Activated CD4-positive, alpha-beta T cell treated with anti-CD3 and anti-CD28 coated beads for 24 hours (primary cell): ENCODE measurements around the gene TPD52L1.
"Not testable (repeated sequence)": the region's sequence is repeated elsewhere in the genome, so short reads cannot be mapped to it uniquely, and the experiment has no call there.

Experiments
- DNase-seq, 2 donors: peaks; one replicate each; pipeline ENCODE4 v3.0.0-alpha.2; 2020; ENCODE audit warnings: low read depth in 2 of 2

TPD52L1 gene

DNA sequence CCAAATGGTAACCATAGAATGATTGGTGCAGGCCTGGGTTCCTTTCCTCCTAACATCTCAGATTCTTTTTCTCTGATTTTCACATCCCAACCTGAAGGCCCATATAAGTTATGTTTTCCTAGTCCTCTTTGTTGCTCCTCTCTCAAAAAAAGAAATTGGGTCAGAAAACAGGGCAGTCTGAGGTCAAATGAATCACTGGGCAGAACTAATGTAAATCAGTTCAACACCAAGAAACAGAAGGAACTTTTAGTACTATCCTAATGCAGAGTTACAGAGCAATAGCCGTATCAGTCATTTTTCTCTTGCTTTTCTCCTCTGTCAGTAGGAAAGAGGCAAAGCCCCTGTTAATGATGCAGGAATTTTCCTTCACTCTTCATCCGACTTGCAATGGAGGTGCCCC lies 11.0 kb upstream of the TPD52L1 start:
- DNase-seq: no peak

DNA sequence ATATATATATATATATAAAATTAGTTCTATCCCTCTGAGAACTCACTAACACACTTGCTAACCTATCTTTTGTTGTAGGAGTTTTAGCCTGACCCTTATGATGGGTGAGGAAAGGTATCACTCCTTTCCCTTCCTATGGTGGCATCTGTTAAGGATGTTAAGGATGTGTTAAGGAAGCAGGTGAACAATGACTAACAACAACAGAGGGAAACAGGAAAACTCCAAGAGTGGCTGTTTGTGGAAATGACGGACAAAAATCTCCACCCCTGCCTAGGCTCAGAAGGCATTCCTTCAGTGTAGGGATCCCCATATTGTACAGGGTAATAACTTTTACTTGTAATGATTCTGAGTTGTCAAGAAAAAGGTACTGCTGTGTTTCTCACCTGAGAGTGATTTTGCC lies 8.8 kb upstream of the TPD52L1 start:
- no peak for DNase-seq

DNA sequence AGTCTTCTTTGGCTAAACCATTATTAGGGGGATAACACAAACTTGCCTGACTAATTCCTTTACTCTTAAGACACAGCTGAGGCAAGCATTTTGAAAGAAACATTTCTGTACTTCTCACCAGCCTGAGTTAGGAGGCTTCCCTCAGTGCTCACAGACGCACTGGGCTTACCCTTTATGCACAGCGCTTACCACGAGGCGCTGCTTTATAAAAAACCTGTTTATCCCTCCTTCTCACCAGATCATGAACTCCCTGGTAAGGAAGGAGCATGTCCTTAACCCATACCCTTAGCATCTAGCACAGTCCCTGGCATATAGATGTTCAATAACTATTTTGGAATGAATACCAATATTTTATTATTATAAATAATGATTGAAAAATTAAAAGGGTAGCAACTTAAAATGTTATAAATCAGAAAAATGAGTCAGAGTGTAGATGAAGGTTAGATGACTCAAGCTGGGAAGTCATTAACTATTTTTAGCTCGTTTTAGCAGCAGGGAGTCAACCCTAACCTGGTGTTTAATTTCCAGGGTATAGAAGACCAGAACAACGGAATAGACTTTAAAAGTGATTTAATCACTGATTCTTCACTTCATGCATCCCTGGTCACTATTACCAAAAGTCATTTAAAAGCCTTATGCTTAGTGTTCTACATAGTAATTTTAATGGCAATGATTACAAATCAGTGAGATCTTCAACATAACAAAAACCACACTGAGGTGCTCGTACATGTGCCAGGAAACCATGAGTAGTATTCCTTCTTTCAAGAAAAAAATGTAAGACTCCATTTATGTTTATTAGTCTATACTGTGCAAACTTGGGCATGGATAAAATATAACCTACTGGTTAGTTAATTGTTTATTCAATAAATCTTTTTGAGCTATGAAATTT lies 4.1 kb upstream of the TPD52L1 start:
- DNase-seq: no peak

DNA sequence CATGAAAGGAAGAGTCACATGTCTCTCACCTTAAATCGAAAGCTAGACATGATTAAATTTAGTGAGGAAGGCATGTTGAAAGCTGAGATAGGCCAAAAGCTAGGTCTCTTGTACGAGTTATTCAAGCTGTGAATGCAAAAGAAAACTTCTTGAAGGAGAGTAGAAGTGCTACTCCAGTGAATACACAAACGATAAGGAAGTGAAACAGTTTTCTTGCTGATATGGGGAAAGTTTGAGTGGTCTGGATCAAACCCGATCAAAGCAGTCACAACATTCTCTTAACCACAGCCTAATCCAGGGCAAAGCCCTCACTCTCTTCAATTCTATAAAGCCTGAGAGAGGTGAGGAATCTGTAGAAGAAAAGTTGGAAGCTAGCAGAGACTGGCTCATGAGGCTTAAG lies 1.9 kb upstream of the TPD52L1 start:
- no peak for DNase-seq

DNA sequence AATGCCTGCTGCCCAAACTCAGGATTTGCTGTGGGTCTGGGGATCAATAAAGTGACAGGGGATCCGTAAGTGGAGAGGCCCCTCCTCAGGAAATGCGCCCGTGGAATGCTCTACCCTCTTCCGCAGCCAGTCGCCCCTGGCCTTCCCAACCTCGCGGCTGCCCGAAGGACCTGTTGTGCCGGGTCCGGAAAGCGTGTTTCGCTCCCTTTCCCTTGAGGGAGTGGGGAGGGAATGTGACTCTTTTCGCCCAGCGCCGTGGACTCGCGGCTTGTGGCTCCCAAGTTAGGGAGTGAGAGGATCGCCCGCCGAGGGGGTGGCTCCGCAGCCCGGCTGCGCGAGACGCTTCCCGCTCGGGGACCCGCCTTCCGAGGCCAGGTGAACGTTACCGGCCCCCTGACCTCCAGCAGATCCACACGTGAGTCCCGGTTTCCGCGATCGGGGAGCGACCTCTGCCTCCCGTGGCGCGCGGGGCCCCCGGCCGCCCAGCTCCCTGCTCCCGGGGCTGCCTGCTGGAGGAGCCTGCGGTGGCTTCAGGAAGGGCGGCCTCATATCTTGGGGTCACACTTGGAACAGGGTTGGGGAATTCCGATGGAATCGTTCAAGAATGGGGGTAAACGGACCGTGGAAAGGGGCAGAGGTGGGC lies 666 bp downstream of the TPD52L1 start:
- DNase-seq: peak in 1 of 2 donors; percentile 2

GRCh38 chr6:125154761-125155135 lies 1.2 kb downstream of the TPD52L1 start:
- DNase-seq: peak in 1 of 2 donors; percentile 6

- DNase-seq: no peak
Observed at GRCh38 chr6:125155344-125155743, 1.8 kb downstream of the TPD52L1 start.

DNA sequence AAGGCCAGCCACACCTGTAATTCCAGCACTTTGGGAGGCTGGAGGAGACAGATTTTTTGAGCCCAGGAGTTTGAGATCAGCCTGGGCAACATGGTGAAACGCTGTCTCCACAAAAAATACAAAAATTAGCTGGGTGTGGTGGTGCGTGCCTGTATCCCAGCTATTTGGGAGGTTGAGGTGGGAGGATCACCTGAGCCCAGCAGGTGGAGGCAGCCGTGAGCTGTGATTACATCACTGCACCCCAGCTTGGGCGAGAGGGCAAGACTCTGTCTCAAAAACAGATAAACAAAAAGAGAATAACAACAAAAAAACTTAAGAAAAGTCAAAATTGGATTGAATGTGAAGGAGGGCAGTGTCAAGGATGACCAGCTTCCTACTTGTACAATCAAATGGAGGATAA lies 2.9 kb downstream of the TPD52L1 start:
- no peak for DNase-seq

DNA sequence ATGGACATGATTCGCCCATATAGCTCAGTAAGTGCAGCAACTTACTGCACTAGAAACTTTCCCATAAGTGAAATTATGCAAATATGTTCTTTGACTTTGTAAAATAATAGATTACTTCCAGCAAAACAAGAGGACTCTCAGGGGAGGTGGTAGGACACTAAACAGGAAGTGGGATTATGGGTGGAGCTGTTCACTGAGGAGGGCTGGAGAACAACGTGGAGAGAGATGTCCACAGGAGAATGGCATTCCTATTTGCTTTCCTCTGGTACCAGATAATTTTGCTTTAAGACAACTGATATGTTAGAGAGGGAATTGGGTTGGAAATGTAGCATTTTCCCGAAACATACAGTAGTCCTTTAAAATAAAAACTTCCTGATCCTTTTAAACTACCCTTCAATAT lies 3.7 kb downstream of the TPD52L1 start:
- no peak for DNase-seq

DNA sequence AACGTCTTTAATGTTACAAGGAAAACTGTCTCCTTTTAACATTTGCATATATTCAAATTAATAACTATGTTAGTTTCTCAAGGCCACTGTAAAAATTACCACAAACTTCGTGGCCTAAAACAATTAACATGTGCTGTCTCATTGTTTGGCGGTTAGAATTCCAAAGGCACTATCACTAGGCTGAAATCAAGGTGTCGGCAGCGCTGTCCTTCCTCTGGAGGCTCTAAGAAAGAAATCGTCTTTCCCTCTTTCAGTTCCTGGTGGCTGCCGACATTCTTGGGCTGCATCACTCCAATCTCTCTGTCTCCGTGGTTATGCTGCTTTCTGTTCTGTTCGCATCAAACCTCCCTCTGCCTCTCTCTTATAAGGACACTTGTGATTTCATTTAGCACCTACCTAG lies 4.2 kb downstream of the TPD52L1 start:
- no peak for DNase-seq

DNA sequence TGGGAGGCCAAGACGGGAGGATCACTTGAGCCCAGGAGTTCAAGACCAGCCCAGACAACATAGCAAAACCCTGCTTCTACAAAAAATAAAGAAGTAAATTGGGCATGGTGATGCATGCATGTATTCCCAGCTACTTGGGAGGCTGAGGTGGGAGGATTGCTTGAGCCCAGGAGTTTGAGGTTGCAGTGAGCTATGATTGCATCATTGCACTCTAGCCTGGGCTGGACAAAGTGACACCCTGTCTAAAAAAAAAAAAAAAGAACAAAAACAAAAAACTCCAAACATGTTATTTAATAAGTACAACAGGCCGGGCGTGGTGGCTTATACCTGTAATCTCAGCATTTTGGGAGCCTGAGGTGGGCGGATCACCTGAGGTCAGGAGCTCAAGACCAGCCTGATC lies 9.8 kb downstream of the TPD52L1 start:
- DNase-seq: not testable (repeated sequence)

GRCh38 chr6:125163811-125164210 lies 10.2 kb downstream of the TPD52L1 start:
- no peak for DNase-seq

DNA sequence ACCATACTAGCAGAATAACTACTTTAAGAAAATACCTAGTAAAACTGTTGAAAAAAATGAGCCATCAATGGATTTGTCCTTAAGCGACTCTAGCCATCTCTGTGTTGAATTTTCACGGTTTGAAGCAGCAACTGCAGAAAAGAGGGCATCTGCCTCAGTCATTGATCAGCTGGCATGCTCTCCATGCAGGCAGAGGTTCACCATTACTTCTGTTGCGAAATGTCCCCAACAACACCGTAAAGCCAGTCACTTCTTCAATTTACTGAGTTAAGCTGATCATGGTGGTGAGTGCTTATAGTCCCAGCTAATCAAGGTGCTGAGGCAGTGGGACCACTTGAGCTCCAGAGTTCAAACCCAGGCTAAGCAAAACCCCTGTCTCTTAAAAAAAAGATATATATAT lies 11.1 kb downstream of the TPD52L1 start:
- DNase-seq: no peak

GRCh38 chr6:125165256-125165655 lies 11.7 kb downstream of the TPD52L1 start:
- no peak for DNase-seq

- DNase-seq: no peak
Observed at GRCh38 chr6:125165776-125166175, 12.2 kb downstream of the TPD52L1 start.

DNA sequence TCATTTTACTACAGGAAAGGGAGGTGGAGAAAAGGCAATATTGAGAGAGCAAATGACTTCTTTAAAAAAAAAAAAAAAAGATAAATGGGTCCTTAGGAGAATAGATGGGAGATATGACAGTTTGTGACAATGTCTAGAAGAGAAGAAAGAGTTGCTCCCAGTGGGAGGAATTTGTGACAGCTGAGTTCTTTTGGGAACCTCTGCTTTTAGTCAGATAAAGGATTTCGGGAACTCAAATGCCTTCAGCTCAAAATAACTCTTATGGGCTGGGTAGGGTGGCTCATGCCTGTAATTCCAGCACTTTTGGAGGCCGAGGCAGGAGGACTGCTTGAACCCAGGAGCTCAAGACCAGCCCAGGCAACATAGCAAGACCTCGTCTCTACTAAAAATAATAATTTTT lies 13.1 kb downstream of the TPD52L1 start:
- DNase-seq: no peak

DNA sequence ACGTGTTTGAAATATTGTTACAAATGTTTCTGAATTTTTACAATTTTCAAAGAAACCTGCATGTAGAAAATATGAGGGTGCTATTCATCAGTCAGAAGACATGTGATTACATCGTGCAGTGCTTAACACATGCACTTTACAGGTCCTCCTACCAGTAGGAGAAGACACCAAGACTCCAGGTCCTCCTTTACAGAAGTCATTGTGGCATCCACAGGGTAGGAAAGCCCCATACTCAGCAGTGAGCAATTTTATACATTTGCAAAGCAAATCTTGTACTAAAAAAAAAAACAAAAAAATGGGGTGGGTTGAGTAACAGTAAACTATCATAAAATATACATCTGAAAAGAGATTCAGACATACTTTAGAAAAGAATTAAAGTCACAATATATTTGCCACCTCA lies 14.0 kb downstream of the TPD52L1 start:
- no peak for DNase-seq

- no peak for DNase-seq
Observed at GRCh38 chr6:125169058-125169457, 15.5 kb downstream of the TPD52L1 start.

- no peak for DNase-seq
Observed at GRCh38 chr6:125169522-125169921, 15.9 kb downstream of the TPD52L1 start.

DNA sequence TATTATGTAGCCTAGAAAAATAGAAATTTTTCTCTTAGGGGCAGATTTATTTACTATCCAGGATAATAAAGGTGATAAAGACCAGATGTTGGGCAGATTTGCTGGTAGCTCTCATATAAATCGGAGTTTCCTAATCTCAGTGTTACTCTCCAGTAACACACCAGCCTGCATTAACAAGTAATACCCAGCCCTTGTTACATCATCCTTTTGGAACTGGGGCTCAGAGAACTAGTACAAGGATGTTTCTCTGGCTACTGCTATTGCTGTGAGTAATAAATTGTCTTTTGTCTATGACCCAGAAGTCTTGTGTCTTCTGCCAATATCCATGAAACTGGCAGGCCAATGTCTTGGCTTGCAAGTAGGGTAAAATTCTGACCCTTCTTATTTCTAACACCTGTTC lies 16.8 kb downstream of the TPD52L1 start:
- no peak for DNase-seq

GRCh38 chr6:125173341-125174095 lies 19.9 kb downstream of the TPD52L1 start:
- DNase-seq: no peak

- no peak for DNase-seq
Observed at GRCh38 chr6:125174626-125175025, 21.1 kb downstream of the TPD52L1 start.
